HL-60/S4 treated with phorbol 12-myristate 13-acetate at 8.2 ng/mL for 4 days and 3 days (cell line): Measurements from ENCODE around the gene NBPF1.
"Not testable (repeated sequence)": the region's sequence is repeated elsewhere in the genome, so short reads cannot be mapped to it uniquely, and the experiment has no call there.

Experiments
- in situ Hi-C: fragments of 300-500 bp; cut with MboI; formaldehyde crosslinking; loops from 2 replicates; pipeline ENCODE4 v1.15.0; 2022; ENCODE audit warnings: low sequenced_read_pairs

NBPF1 gene

DNA sequence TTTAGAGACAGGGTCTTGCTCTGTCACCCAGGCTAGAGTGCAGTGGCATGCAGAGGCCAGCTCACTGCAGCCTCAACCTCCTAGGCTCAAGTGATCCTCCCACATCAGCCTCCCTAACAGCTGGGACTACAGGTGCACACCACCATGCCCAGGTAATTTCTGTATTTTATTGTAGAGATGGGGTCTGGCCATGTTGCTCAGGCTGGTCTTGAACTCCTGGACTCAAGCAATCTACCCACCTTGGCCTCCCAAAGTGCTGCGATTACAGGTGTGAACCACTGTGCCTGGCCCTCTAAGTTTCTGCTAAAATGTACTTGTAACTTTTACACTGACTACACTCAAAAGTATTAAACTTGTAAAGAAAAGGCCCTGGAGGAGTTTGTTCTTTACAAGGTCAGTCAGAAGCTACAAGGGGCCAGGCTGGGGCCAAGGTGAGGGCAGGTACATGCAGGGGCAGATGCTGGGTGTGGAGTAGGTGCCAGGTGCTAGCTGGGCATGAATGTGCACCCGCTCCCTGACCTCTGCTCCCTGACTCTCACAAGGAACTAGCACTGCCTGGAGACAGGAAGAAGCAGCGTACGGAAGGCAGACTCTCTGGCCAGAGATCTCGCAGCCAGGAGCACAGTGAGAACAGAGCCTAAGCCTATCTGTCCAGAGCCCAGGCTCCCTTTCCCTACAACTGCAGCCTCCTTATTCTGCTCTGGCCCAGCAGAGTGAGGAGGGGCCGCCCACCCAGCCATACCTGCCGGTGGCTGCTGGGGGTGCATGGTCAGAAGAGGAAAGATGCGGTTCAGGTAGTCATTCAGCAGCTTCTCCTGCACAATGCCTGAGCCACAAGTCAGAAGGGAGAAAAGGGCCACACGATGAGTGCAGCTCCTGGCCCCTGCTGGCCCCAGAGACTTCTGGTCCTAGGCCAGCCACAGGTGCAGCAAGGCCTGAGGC lies 28.9 kb upstream of the NBPF1 start:
- in situ Hi-C loops = not testable (repeated sequence)

- in situ Hi-C loops = not testable (repeated sequence)
These were observed 28.0 kb upstream of the NBPF1 start for GRCh38 chr1:16641159-16641975.

DNA sequence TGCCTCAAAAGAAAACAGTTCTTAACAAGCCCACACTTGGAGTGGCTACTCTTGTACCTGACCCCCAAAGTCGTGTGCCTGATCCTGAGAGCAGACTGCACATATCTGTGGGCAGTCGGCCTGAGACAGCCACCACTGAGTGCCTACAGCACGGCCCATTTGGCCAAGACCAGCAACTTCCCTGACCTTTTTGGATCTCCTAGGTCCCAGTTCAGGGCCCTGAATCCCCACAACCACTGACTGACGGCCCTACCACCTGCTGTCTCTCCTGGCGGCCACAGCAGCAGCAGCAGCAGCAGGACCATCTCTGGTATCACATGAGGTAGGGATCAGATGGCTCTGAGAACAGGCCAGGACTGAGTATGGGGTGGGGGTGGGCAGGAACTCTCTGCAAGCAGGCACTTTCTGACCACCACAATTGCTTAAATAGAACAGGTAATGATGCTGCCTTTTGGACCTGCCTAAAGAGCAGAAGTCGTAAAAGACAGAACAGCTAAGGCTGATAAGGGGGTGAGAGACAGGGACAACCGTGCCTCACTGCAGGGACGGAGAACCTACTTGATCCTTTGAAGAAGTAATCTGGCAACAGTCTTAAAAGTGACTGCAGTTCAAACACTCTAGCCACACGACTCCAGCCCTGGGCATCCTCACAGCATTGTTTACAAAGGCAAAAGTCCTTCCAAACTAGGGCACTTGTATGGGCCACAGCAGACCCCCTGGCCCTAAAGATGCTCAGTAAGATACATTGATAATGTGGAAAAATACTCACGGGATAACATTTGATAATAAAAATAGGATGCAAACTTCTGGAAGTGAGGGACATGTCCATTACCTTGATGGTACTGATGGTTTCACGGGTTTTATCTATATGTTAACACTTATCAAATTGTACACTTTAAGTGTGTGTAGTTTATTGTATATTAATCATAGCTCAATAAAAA lies 26.0 kb upstream of the NBPF1 start:
- in situ Hi-C loops = not testable (repeated sequence)

DNA sequence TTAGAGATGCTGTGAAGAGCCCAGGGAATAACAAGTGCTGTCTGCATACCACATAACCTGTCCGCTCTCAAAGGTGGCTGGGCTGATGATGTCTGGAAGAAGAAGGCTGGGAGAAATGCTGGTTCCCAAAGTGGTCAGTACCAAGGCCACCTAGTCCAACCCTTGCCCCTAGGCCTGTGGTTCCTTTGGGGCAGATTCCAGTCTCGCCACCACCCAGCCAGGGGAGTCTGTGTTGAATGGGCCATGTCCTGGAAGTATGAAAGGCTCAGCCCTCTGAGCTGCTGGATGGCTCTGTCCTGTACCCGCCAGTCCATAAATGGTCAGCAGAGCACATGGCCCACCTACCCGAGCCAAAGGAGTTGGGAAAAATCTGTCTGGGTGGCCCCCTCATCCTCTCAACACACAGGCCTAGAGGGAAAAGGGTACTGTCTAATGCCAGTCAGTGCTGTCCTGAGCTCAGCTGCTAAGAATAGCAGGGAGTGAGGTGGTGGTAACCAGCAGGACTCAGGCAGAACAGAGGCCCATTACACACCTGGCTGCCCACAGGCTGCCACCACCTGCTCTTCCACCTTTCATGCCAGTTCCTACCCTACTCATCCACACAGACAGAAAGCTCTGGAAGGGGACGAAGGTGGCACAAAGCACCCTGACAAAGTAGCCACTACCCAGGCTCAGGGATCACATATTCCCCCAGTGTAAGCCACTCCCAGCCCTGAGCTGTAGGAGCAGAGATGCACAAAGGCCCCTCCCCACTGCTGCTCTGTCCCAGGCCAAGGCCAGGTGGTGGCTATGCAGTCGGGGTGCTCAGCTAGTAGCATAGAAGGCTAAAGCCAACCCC lies 24.8 kb upstream of the NBPF1 start:
- in situ Hi-C loops = not testable (repeated sequence)

GRCh38 chr1:16636551-16637195 lies 23.3 kb upstream of the NBPF1 start:
- in situ Hi-C loops = not testable (repeated sequence)

DNA sequence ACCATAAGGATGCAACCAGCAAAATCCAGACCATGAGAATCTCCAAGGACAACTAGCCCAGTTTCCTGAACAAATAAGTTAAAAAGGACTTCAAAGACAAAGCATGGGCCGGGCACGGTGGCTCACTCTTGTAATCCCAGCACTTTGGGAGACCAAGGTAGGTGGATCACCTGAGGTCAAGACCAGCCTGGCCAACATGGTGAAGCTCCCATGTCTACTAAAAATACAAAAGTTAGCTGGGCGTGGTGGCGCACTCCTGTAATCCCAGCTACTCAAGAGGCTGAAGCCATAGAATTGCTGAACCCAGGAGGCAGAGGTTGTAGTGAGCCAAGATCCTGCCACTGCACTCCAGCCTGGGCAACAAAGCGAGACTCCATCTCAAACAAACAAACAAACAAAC lies 22.6 kb upstream of the NBPF1 start:
- in situ Hi-C loops = not testable (repeated sequence)

DNA sequence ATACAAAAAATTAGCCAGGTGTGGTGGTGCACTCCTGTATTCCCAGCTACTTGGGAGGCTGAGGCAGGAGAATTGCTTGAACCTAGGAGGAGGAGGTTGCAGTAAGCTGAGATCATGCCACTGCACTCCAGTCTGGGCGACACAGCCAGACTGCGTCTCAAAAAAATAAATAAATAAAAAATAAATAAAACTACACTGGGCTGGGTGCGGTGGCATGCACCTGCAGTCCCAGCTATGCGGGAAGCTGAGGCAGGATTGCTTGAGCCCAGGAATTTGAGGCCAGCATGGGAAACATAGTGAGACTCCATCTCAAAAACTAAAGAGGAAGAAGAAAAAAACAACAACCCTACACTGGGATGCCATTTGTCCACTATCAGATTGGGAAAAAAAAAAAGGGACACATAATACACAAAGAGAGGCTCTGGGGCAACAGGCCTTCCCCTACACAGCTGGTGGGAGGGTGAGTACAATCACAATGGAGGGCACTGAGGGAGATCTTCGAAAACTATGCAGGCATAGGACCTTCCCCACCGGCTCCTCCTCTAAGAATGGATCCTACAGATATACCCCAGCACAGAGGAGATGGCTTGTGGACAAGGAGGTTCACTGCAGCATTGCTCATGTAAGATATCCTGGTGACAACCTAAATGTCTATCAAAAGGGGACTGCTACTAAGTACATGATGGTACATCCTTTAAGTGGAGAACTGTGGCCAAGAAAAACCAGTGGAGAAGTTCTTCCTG lies 20.3 kb upstream of the NBPF1 start:
- in situ Hi-C loops = not testable (repeated sequence)

DNA sequence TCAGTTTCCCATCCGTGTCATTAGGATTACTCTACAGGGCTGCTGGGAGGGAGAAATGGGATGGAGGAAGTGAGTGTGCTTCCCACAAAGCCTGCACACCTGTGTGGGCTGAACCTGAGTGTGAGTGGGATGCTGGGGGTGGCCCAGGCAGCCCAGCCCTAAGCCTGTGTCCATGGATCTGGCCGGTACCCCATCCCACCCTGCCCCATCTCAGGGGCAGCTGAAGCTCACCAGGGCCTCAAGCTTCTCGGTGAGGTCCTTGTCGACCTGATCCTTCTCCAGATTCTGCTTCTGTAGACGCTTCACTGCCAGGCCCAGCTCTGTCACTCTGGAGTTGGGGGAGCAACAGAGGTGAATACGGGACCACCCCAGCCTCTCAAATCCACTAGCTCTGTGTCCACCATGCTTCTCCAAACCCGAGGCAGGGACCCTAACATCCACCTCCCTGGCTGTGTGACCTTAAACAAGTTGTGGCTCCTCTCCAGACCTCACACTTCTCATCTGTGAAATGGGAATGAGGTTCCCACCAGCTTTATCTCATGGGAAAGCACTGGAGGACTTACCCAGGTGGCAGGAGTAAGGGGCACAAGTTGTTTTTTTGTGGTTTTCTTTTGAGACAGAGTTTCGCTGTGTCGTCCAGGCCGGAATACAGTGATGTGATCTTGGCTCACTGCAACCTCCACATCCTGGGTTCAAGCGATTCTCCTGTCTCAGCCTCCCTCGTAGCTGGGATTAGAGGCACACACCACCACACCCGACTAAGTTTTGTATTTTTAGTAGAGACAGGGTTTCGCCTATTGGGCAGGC lies 18.9 kb upstream of the NBPF1 start:
- in situ Hi-C loops = not testable (repeated sequence)

- in situ Hi-C loops = no loop called here
These were observed 18.1 kb upstream of the NBPF1 start for GRCh38 chr1:16631248-16632043.

- in situ Hi-C loops = no loop called here
These were observed 17.4 kb upstream of the NBPF1 start for GRCh38 chr1:16630661-16631247.

DNA sequence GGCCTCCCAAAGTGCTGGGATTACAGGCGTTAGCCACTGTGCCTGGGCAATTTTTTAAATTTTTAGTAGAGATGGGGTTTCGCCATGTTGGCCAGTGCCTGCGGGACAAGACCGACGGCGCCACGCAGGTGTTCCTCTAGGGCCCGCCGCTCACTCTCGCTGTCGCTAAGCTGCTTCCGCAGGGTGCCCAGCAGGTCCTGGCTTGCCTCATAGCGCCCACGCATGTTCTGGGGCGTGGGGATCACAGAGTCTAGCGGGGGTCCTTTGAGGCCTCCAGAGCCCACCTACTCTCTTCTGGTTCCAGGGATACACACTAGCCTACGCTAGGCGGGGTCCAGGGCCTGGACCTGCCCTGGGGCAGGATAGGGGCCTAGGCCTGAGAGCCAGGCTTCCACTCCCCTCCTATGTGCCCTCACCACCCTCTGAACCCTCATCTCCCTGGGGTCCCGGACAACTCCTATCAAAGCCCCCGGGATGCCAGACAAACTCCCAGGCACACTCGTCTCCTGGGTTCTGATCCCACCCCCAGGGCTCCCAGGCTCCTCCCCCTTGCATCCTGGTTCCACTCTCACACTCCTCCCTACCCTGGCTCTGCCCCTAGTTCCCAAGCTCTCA lies 16.7 kb upstream of the NBPF1 start:
- in situ Hi-C loops = not testable (repeated sequence)

GRCh38 chr1:16628361-16629111 lies 15.2 kb upstream of the NBPF1 start:
- in situ Hi-C loops = no loop called here

- in situ Hi-C loops = not testable (repeated sequence)
These were observed 13.1 kb upstream of the NBPF1 start for GRCh38 chr1:16626409-16626983.

GRCh38 chr1:16625497-16626408 lies 12.4 kb upstream of the NBPF1 start:
- in situ Hi-C loops = no loop called here
